Superior temporal gyrus (tissue), 1 donor: Measurements from ENCODE around the gene MT1M.

ENCODE experiments used
- DNase-seq: peaks from one replicate; pipeline ENCODE4 v3.0.0-alpha.2; 2016; ENCODE audit errors: extremely low spot score

The MT1M gene

DNA sequence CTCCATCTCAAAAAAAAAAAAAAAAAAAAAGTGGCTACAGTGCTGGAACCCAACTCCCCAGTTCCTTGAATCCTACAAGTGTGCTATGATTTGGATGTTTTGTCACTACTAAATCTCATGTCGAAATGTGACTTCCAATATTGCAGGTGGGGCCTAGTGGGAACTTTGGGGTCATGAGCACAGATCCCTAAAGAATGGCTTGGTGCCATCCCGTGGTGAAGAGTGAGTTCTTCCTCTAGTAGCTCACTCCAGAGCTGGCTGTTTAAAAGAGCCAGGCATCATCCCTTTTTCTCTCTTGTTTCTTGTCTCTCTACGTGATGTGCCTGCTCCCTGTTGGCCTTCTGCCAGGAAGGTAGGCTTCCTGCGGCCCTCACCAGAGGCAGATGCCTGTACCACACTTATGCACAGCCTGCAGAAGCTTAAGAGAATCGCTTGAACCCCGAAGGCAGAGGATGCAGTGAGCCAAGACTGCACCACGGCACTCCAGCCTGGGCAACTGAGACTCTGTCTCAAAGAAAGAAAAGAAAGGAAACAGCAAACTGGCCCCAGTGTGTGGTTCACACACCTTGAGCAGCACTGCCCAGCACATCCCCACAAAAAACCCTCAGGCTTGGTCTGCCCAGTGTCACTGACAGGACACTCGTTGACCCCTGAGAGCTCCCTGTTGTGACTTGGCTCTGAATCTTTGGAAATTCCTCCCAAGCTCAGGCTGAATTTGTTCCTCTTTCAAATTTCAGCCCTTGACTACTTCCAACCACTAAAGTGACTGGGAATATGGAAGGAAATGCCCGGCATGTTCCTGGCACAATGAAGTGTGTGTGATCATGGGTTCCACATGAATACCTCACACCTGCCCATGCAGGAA lies 3.7 kb upstream of the MT1M start:
- DNase-seq = no peak

GRCh38 chr16:56629531-56629930 lies 2.9 kb upstream of the MT1M start:
- DNase-seq = no peak

GRCh38 chr16:56630134-56630533 lies 2.3 kb upstream of the MT1M start:
- no peak for DNase-seq

- DNase-seq = no peak
These were observed 1.3 kb upstream of the MT1M start for GRCh38 chr16:56631197-56631596.

DNA sequence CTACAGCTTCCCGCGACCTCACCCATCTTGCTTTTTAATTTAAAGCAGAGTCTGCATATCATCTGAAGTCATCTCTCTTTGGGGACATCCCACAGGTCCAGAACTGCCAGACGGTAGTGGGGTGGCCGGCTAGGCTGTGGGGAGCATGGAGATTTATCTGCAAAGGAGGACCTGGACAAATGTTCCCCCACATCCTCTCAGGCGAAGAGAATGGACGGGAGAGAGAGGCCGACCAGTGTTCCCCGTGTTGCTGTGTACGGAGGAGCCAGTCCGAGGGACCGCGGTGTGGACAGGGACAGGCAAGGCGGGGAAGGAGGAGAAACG lies 665 bp upstream of the MT1M start:
- no peak for DNase-seq

- DNase-seq = no peak
These were observed 448 bp downstream of the MT1M start for GRCh38 chr16:56632848-56633365.

GRCh38 chr16:56633535-56633934 lies 1.1 kb downstream of the MT1M start:
- no peak for DNase-seq

DNA sequence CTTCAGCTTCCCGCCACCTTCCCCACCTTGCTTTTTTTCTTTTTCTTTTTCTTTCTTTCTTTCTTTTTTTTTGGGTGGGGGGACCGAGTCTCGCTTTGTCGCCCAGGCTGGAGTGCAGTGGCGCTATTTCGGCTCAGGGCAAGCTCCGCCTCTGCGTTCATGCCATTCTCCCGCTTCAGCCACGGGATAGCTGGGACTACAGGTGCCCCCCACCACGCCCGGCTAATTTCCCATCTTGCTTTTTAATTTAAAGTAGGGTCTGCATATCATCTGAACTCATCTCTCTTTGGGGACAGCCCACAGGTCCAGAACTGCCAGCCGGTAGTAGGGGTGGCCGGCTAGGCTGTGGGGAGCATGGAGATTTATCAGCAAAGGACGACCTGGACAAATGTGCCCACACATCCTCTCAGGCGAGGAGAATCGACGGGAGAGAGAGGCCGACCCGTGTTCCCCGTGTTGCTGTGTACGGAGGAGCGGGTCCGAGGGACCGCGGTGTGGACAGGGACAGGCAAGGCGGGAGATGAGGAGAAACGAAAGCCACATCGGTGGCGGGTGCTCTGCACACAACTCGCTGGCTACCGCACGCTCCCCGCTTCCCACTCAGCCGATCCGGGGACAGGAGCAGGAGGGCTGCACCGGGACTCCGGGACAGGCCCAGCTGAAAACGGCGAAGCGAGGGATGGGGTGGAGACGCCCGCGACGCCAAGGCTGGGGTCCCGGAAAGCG lies 2.4 kb downstream of the MT1M start:
- no peak for DNase-seq

GRCh38 chr16:56635441-56635967 lies 3.0 kb downstream of the MT1M start:
- DNase-seq = no peak

GRCh38 chr16:56636616-56637413 lies 4.4 kb downstream of the MT1M start:
- DNase-seq = no peak

GRCh38 chr16:56637814-56638750 lies 5.6 kb downstream of the MT1M start, which contains the start of gene MT1A:
MT1A (plus strand) TSS chr16:56638666; CDS start chr16:56638739, 73 bp downstream.
- DNase-seq = no peak

- no peak for DNase-seq
These were observed 6.6 kb downstream of the MT1M start for GRCh38 chr16:56639045-56639444.

- DNase-seq = no peak
These were observed 7.6 kb downstream of the MT1M start for GRCh38 chr16:56640076-56640475.

GRCh38 chr16:56641166-56641565 lies 8.7 kb downstream of the MT1M start:
- DNase-seq = no peak

- DNase-seq = no peak
These were observed 10.8 kb downstream of the MT1M start for GRCh38 chr16:56643080-56643778.

DNA sequence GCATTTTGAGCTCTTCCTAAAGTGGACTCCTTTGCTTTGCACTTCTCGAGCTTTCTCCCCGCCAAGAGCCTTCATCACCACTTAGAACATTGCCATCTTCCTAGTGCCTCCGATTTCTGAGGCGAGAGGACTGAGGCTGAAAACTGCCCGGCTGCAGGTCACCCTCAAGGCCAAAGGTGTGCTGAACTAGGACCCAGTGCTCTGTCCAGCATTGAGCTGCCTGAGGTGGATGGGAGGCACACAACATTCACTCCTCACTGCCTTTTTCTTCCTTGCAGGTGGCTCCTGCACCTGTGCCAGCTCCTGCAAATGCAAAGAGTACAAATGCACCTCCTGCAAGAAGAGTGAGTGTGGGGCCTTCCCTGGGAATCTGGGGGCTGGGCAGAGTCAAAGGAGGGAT lies 11.4 kb downstream of the MT1M start:
- DNase-seq = no peak

DNA sequence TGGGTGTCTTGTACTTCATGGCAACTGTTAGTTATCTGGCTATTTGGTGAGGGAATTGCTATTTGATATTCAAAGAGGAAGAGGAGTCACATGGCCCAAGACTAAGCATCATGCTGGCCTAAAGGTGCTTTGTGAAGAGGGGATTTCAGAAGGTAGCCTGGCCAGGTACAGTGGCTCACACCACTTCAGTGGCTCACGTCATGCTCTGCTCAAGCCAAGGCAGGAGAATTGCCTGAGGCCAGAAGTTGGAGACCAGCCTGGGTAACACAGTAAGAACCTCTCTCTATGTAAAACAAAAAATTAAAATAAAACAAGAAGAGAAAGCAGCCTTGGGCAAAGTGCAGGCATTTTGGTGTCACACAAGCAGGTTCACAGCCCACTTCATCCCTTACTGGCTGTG lies 12.9 kb downstream of the MT1M start:
- no peak for DNase-seq

- no peak for DNase-seq
These were observed 13.4 kb downstream of the MT1M start for GRCh38 chr16:56645838-56646237.

DNA sequence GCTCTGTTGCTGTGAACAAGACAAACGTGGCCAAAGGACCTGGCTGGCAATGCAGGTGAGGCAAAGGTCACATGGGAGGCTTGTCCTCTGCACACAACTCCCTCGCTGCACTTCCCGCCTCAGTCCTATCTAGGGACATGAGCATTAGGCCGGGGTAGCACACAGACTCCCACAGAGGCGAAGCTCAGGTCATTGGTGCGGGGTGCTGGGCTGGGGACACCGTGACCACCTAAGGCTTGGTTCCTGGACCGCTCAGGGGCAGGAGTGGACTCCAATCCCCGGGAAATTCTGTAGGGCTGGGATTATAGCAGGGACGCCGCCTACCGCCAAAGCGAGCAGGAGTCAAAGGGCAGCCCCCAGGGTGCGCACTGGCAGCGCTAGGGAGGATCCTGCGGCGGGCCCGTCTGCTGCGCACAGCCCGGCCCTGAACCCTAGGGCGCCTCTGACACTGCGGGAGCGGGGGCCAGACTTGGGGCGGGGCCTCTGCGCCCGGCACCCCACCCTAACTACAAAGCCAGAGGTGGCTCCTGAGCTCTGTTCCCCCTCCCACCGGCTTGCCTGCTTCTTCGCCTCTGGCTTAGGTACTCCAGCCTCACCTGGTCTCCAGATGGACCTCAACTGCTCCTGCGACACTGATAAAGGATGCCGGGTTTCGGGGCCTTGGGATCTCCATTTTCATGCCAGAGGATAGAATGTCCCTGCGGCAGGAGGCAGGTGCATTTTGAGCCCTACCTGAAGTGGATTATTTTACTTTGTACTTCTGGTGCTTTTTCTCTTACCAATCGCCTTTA lies 15.4 kb downstream of the MT1M start:
- no peak for DNase-seq
